Stimulated activated CD4-positive, alpha-beta T cell treated with anti-CD3 and anti-CD28 coated beads, Interleukin-2, amount 100 ng/mL, for 4 hours (primary cell): Measurements from ENCODE around the gene PRKN.

Experiments
- DNase-seq: peaks from one replicate; pipeline ENCODE4 v3.0.0-alpha.2; 2020; ENCODE audit warnings: low read depth

Gene PRKN

GRCh38 chr6:161303628-161304340 is 1423.8 kb downstream of the PRKN start:
- no peak for DNase-seq

GRCh38 chr6:161302949-161303348 is 1424.6 kb downstream of the PRKN start:
- DNase-seq, result no peak

- no peak for DNase-seq
Observed at GRCh38 chr6:161301338-161301737, 1426.2 kb downstream of the PRKN start.

DNA sequence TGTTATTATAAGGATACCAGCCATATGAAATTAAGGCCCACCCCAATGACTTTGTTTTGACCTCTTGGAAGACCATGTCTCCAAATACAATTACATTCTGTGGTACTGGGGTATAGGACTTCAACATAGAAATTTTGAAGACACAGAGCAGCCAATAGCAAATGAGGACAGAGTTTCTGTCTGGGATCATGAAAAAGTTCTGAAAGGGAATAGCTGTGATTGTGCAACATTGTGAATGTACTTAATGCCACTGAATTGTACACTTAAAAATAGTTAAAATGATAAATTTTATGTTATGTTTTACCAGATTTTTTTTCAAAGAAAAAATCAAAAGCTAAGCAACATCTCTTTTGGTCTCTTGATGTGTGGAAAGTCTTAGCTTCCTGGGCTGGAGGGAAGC is 1426.7 kb downstream of the PRKN start:
- DNase-seq, result no peak

- DNase-seq, result no peak
Observed at GRCh38 chr6:161299726-161300125, 1427.8 kb downstream of the PRKN start.
